IMR-90 (cell line): Measurements from ENCODE around the gene SPZ1. TPM values are rescaled to one million over a fixed set of nuclear protein-coding genes. Genes with fewer than 3 reads are reported as not detected.

Experiments used
- ATAC-seq: fragments of 200-7000 bp; cut with Tn5 transposase; 2 replicates; pipeline ENCODE4 v1.9.1; 2020; ENCODE audit warnings: low read depth, mild to moderate bottlenecking, moderate library complexity
- BruUV-seq: library from RNA; stranded (reverse); fragments of 400-500 nt; replicated peaks from 2 replicates; lab custom pipeline; 2021; lab: Mats Ljungman, UMichigan
- CTCF ChIA-PET: fragments of 300-600 bp; formaldehyde crosslinking; extraction: SDS; loops from one replicate; lab custom pipeline; 2021; ENCODE audit warnings: antibody characterized with exemption; lab: Yijun Ruan, JAX
- POLR2A ChIA-PET: fragments of 300-600 bp; sonication (Branson Sonifier 250); formaldehyde crosslinking; loops from one replicate; lab custom pipeline; 2022; ENCODE audit warnings: antibody characterized with exemption; ENCODE audit not compliant: unreplicated experiment; lab: Charles Lee
- DNase-seq: peaks from one replicate; pipeline ENCODE4 v3.0.0; 2013
- H2AFZ ChIP-seq: replicated peaks from 2 replicates; pipeline ENCODE3; 2013; ENCODE audit warnings: low read length, mild to moderate bottlenecking; ENCODE audit not compliant: poor library complexity
- H2AK5ac ChIP-seq: 2 replicates; pipeline ENCODE4 v1.6.1; 2013; ENCODE audit warnings: low read depth, low read length, inconsistent platforms
- H2AK9ac ChIP-seq: replicated peaks from 2 replicates; pipeline ENCODE3; 2013; ENCODE audit warnings: mild to moderate bottlenecking, low read depth, low read length, moderate library complexity; ENCODE audit not compliant: poor library complexity
- H2BK120ac ChIP-seq: 2 replicates; pipeline ENCODE4 v1.6.1; 2013; ENCODE audit warnings: low read depth, low read length, inconsistent platforms
- H2BK15ac ChIP-seq: 3 replicates; pipeline ENCODE4 v1.6.1; 2013; ENCODE audit warnings: low read depth, low read length, inconsistent platforms
- H2BK20ac ChIP-seq: 2 replicates; pipeline ENCODE4 v1.6.1; 2013; ENCODE audit warnings: low read depth, mild to moderate bottlenecking, inconsistent platforms, low read length, moderate library complexity
- H2BK5ac ChIP-seq: 2 replicates; pipeline ENCODE4 v1.6.1; 2013; ENCODE audit warnings: mild to moderate bottlenecking, low read depth, low read length, inconsistent platforms; ENCODE audit not compliant: poor library complexity, severe bottlenecking
- H3K14ac ChIP-seq: replicated peaks from 2 replicates; pipeline ENCODE4 v1.6.1; 2013; ENCODE audit warnings: low read depth, low read length, inconsistent platforms
- H3K18ac ChIP-seq: 2 replicates; pipeline ENCODE4 v1.6.1; 2013; ENCODE audit warnings: low read depth, low read length, control low read depth
- H3K23ac ChIP-seq: 2 replicates; pipeline ENCODE4 v1.6.1; 2013; ENCODE audit warnings: low read depth, low read length, inconsistent platforms
- H3K27ac ChIP-seq: 2 replicates; pipeline ENCODE4 v1.5.1; 2013; ENCODE audit warnings: mild to moderate bottlenecking, control low read depth, low read length; ENCODE audit not compliant: insufficient read depth
- H3K27me3 ChIP-seq: 2 replicates; pipeline ENCODE4 v1.6.1; 2013; ENCODE audit warnings: low read length; ENCODE audit not compliant: control insufficient read depth, insufficient read depth
- H3K36me3 ChIP-seq: 2 replicates; pipeline ENCODE4 v1.6.1; 2013; ENCODE audit warnings: low read length, mixed read lengths; ENCODE audit not compliant: control insufficient read depth, insufficient read depth
- H3K4ac ChIP-seq: 2 replicates; pipeline ENCODE4 v1.6.1; 2013; ENCODE audit warnings: low read depth, low read length, inconsistent platforms
- H3K4me1 ChIP-seq: 2 replicates; pipeline ENCODE4 v1.6.1; 2013; ENCODE audit warnings: low read length, mixed read lengths; ENCODE audit not compliant: control insufficient read depth, insufficient read depth
- H3K4me2 ChIP-seq: 2 replicates; pipeline ENCODE4 v1.6.1; 2013; ENCODE audit warnings: low read depth, mild to moderate bottlenecking, control low read depth, low read length, moderate library complexity
- H3K4me3 ChIP-seq: 2 replicates; pipeline ENCODE4 v1.5.1; 2013; ENCODE audit warnings: low read depth, mild to moderate bottlenecking, control low read depth, low read length, moderate library complexity; ENCODE audit not compliant: insufficient read depth
- H3K56ac ChIP-seq: 2 replicates; pipeline ENCODE4 v1.6.1; 2013; ENCODE audit warnings: low read length, inconsistent platforms; ENCODE audit not compliant: insufficient read depth; ENCODE audit errors: extremely low read depth
- H3K79me1 ChIP-seq, 2 experiments: 2 replicates each; pipeline ENCODE4 v1.6.1; 2013; ENCODE audit warnings: low read length in 2 of 2, inconsistent platforms in 1 of 2, low read depth in 1 of 2
- H3K9ac ChIP-seq: 2 replicates; pipeline ENCODE4 v1.6.1; 2013; ENCODE audit warnings: low read depth, low read length, control low read depth
- H3K9me1 ChIP-seq: 2 replicates; pipeline ENCODE4 v1.6.1; 2013; ENCODE audit warnings: low read length, inconsistent platforms; ENCODE audit not compliant: insufficient read depth
- H3K9me3 ChIP-seq: 2 replicates; pipeline ENCODE4 v1.6.1; 2013; ENCODE audit warnings: low read length; ENCODE audit not compliant: control insufficient read depth, insufficient read depth
- H4K20me1 ChIP-seq: 2 replicates; pipeline ENCODE4 v1.6.1; 2013; ENCODE audit warnings: low read length, inconsistent platforms; ENCODE audit not compliant: insufficient read depth
- H4K5ac ChIP-seq: 2 replicates; pipeline ENCODE4 v1.6.1; 2013; ENCODE audit warnings: mild to moderate bottlenecking, low read depth, low read length, control low read depth
- H4K8ac ChIP-seq, 2 experiments: 2 replicates each; pipeline ENCODE4 v1.6.1; 2013; ENCODE audit warnings: low read depth in 2 of 2, low read length in 2 of 2, control low read depth in 1 of 2, inconsistent platforms in 1 of 2
- H4K91ac ChIP-seq: 2 replicates; pipeline ENCODE4 v1.6.1; 2013; ENCODE audit warnings: low read depth, low read length, inconsistent platforms; ENCODE audit not compliant: insufficient read depth
- BHLHE40 ChIP-seq: fragments of 150-350 bp; IDR thresholded peaks from 2 replicates; pipeline ENCODE4 v1.6.1; 2016; ENCODE audit warnings: mild to moderate bottlenecking, low read depth, low read length
- CEBPB ChIP-seq: IDR thresholded peaks from 2 replicates; pipeline ENCODE4 v1.6.1; 2012; ENCODE audit warnings: low read depth, low read length, improper control_type of control experiment
- CHD1 ChIP-seq: IDR thresholded peaks from 2 replicates; pipeline ENCODE4 v1.6.1; 2012; ENCODE audit warnings: low read depth, low read length, improper control_type of control experiment
- FOS ChIP-seq: fragments of 150-350 bp; IDR thresholded peaks from 2 replicates; pipeline ENCODE4 v1.6.1; 2016; ENCODE audit warnings: low read depth, low read length
- MAFK ChIP-seq: IDR thresholded peaks from 2 replicates; pipeline ENCODE4 v1.6.1; 2012; ENCODE audit warnings: low read depth, low read length, improper control_type of control experiment
- MAZ ChIP-seq: IDR thresholded peaks from 2 replicates; pipeline ENCODE4 v1.6.1; 2012; ENCODE audit warnings: low read depth, mild to moderate bottlenecking, low read length, improper control_type of control experiment, moderate library complexity, borderline replicate concordance
- MXI1 ChIP-seq: IDR thresholded peaks from 2 replicates; pipeline ENCODE4 v1.6.1; 2012; ENCODE audit warnings: low read depth, mild to moderate bottlenecking, low read length, moderate library complexity, borderline replicate concordance
- NFE2L2 ChIP-seq: fragments of 150-350 bp; IDR thresholded peaks from 2 replicates; pipeline ENCODE4 v1.6.1; 2016; ENCODE audit warnings: low read depth, mild to moderate bottlenecking, low read length
- POLR2A ChIP-seq: IDR thresholded peaks from 2 replicates; pipeline ENCODE4 v1.6.1; 2012; ENCODE audit warnings: mild to moderate bottlenecking, low read depth, low read length
- RAD21 ChIP-seq: IDR thresholded peaks from 2 replicates; pipeline ENCODE4 v1.6.1; 2012; ENCODE audit warnings: low read length, improper control_type of control experiment
- RCOR1 ChIP-seq: IDR thresholded peaks from 2 replicates; pipeline ENCODE4 v1.6.1; 2012; ENCODE audit warnings: mild to moderate bottlenecking, low read length, improper control_type of control experiment; ENCODE audit not compliant: insufficient replicate concordance
- RFX5 ChIP-seq: IDR thresholded peaks from 2 replicates; pipeline ENCODE4 v1.8.0; 2012; ENCODE audit warnings: low read depth, mild to moderate bottlenecking, low read length, moderate library complexity
- SMC3 ChIP-seq: fragments of 150-350 bp; IDR thresholded peaks from 2 replicates; pipeline ENCODE4 v1.6.1; 2016; ENCODE audit warnings: low read depth, mild to moderate bottlenecking, antibody characterized with exemption, low read length, moderate library complexity
- WGBS, 2 experiments: methylation state at CpG; one replicate each; pipeline versions ENCODE4 v1.1.5 to v1.1.7; 2013; ENCODE audit warnings: missing lambda C conversion rate in 2 of 2; ENCODE audit not compliant: insufficient read length in 1 of 2; ENCODE audit errors: extremely low coverage in 2 of 2; 5-methylcytosine and 5-hydroxymethylcytosine counted together
- dilution Hi-C: fragments of 300-500 bp; cut with HindIII; formaldehyde crosslinking; loops from one replicate; pipeline ENCODE4 v1.14.3; 2018; ENCODE audit warnings: low sequenced_read_pairs; ENCODE audit not compliant: unreplicated experiment
- in situ Hi-C: fragments of 300-500 bp; cut with MboI; formaldehyde crosslinking; loops from 3 replicates; pipeline ENCODE4 v1.14.3; 2019; ENCODE audit warnings: low sequenced_read_pairs, inconsistent platforms, mixed read lengths
- intact Hi-C: fragments of 100-400 bp; cut with micrococcal nuclease; formaldehyde crosslinking; loops from 2 replicates; pipeline ENCODE4 v1.10.0; 2022
- polyA plus RNA-seq, 3 experiments: library from polyadenylated mRNA; depleted of rRNA; stranded (reverse); fragments of >200 nt; gene quantifications; 2 replicates each; pipeline ENCODE4 v1.2.3, GENCODE V29; 2012; ENCODE audit warnings: low replicate concordance in 1 of 3
- total RNA-seq: library from RNA; depleted of rRNA; stranded (reverse); fragments of >200 nt; gene quantifications from 2 replicates; pipeline ENCODE4 v1.2.3, GENCODE V29; 2012
- TF ChIP-seq, protein P1 (sequence below): fragments of 150-350 bp; IDR thresholded peaks from 2 replicates; pipeline ENCODE4 v1.6.1; 2016; ENCODE audit warnings: low read depth, mild to moderate bottlenecking, low read length, moderate library complexity, borderline replicate concordance
- TF ChIP-seq, protein P2 (sequence below): fragments of 150-350 bp; IDR thresholded peaks from 2 replicates; pipeline ENCODE4 v1.6.1; 2017; ENCODE audit warnings: mild to moderate bottlenecking, antibody characterized with exemption, low read length, low read depth
- TF ChIP-seq, protein P3 (sequence below): conservative IDR thresholded peaks from 2 replicates; pipeline ENCODE4 v1.5.1; 2012; ENCODE audit warnings: mild to moderate bottlenecking, low read depth, low read length, improper control_type of control experiment

The SPZ1 gene
- total and polyA plus RNA-seq, 2 of the 4 experiments (the other 2 are of a cell fraction): not detected

DNA sequence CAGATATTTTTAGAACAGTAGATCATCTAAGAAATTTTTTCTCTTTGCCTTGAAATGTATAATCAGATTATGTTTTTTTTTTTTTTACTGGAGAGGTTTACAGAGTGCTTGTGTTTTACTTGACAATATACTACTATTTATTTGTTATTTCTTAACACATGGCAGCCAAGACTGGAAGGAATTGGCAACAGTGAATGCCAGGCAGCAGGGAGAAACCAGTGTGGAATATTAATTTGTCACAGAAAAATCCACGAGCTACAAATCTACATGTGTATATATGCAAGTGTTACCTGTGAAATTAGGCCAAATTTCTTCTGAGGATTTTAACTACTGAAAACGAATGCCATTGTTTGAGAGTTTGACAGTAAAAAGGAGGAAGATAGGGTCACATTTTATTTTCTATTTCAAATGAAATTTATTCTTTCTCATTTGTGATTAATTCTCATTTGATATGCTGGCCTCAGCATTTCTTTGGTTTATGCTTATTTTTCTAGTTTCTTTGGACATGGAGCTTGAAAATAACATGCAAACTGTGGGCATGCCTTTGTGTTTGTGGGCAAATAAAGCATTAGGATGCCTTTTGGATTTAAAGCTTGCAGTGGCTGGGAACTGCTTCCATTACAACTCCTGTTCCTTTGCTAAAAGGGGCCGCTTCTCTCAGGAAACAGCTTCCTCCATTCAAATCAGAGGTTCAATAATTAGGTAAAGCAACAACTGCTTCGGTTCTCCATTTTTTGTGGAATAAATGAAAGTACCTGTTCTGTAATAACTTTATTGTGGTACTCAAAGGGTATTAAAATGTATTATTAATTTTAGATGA is 49.1 kb downstream of the SPZ1 start:
- whole genome bisulfite sequencing, 2 experiments: no CpG with 5 or more reads among the region's 4 CpGs
- TF ChIP-seq CHD1 (no peak), BHLHE40 (no peak), SMC3 (no peak), NFE2L2 (no peak), MAFK (no peak), RFX5 (no peak), CEBPB (no peak), MXI1 (no peak), MAZ (no peak), RCOR1 (no peak), FOS (no peak), POLR2A (no peak), RAD21 (no peak)
- TF ChIP-seq, protein P1, sequence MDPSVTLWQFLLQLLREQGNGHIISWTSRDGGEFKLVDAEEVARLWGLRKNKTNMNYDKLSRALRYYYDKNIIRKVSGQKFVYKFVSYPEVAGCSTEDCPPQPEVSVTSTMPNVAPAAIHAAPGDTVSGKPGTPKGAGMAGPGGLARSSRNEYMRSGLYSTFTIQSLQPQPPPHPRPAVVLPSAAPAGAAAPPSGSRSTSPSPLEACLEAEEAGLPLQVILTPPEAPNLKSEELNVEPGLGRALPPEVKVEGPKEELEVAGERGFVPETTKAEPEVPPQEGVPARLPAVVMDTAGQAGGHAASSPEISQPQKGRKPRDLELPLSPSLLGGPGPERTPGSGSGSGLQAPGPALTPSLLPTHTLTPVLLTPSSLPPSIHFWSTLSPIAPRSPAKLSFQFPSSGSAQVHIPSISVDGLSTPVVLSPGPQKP: no peak
- TF ChIP-seq, protein P2, sequence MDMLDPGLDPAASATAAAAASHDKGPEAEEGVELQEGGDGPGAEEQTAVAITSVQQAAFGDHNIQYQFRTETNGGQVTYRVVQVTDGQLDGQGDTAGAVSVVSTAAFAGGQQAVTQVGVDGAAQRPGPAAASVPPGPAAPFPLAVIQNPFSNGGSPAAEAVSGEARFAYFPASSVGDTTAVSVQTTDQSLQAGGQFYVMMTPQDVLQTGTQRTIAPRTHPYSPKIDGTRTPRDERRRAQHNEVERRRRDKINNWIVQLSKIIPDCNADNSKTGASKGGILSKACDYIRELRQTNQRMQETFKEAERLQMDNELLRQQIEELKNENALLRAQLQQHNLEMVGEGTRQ: no peak
- TF ChIP-seq, protein P3, sequence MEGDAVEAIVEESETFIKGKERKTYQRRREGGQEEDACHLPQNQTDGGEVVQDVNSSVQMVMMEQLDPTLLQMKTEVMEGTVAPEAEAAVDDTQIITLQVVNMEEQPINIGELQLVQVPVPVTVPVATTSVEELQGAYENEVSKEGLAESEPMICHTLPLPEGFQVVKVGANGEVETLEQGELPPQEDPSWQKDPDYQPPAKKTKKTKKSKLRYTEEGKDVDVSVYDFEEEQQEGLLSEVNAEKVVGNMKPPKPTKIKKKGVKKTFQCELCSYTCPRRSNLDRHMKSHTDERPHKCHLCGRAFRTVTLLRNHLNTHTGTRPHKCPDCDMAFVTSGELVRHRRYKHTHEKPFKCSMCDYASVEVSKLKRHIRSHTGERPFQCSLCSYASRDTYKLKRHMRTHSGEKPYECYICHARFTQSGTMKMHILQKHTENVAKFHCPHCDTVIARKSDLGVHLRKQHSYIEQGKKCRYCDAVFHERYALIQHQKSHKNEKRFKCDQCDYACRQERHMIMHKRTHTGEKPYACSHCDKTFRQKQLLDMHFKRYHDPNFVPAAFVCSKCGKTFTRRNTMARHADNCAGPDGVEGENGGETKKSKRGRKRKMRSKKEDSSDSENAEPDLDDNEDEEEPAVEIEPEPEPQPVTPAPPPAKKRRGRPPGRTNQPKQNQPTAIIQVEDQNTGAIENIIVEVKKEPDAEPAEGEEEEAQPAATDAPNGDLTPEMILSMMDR: no peak
- Histone ChIP-seq H3K9ac (no peak overlapping the region), H3K36me3 (no peaks in the 10 kb centered on the region), H3K4me1 (no peaks in the 10 kb centered on the region), H3K4me3 (no peak overlapping the region), H3K14ac (no peak overlapping the region), H3K4ac (no peak overlapping the region), H4K8ac (no peak overlapping the region), H4K5ac (no peak overlapping the region), H3K9me1 (no peaks in the 10 kb centered on the region), H3K4me2 (no peak overlapping the region), H3K18ac (no peak overlapping the region), H2AK5ac (no peak overlapping the region), H3K56ac (no peak overlapping the region), H3K27ac (no peak overlapping the region), H3K23ac (no peak overlapping the region), H2AK9ac (no peak overlapping the region), H3K9me3 (no peaks in the 10 kb centered on the region), H2AFZ (no peak overlapping the region), H3K79me1 (no peaks in the 10 kb centered on the region), H3K27me3 (peaks cover 5% of the 10 kb centered on the region), H2BK5ac (no peak overlapping the region), H2BK15ac (no peak overlapping the region), H2BK20ac (no peak overlapping the region), H4K20me1 (no peaks in the 10 kb centered on the region), H4K91ac (no peak overlapping the region), H2BK120ac (no peak overlapping the region)
- in situ Hi-C loops (no loop called here), intact Hi-C loops (no loop called here), dilution Hi-C loops (no loop called here)
- POLR2A ChIA-PET: no interaction called here
- no peak for ATAC-seq
- BruUV-seq: no TSS peak
- CTCF ChIA-PET: no interaction called here
- no peak for DNase-seq
